Measurements from ENCODE around the gene PITPNM3. TPM values are rescaled to one million over a fixed set of nuclear protein-coding genes. Genes with fewer than 3 reads are reported as not detected.

Gene PITPNM3
- total RNA-seq, 1 experiment from 2014 or later: 4.2 TPM

DNA sequence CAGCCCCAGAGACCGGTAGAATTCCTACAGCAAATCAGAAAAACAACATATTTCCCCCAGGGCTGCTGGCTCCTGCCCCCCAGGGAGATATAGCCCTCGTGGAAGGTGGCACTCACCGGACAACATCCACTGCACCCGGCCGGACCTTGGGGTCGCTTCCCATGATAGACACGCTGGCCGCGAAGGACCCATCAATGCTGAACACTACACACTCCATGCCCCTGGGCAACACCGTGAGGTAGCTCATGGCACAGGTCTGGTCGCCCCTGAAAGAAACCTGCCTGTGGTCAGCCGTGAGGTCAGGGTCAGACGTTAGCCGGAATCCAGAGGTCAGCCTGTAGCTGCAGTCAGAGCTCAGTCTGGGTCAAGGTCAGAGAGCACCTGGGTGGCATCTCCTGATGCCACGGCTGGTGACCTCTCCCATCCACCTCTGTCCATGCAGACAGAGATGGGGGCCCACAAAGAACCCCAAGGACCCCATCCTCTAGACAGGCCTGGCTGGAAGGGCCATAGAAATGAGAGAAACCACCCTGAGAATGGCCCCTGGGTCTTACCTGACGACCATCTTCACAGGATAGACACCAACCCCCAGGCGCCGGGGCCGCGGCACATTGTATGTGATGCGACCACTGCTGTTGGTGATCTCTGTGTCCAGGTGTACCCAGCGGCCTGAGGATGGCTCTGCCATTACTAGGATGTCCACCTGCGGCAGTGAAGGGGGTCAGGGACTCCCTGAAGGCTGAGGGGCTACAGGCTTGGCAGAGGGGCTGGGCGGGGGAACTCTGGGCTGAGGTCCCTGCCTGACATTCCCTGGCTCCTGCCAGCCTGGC is 92.5 kb downstream of the PITPNM3 start:
- Histone ChIP-seq H3K27ac (ENCODE audit: low read depth, low read length) (no peak overlapping the region), H3K4me3 (replicated peaks in 1 of 2; ENCODE audit: low read depth in 1 of 2, low read length in 2 of 2) (no peak overlapping the region), H3K4me1 (ENCODE audit: control insufficient read depth in 1 of 2, insufficient read depth in 2 of 2, low read length in 2 of 2) (no peaks in the 10 kb centered on the region), H3K9ac (ENCODE audit: low read length) (no peak overlapping the region), H3K9me2 (ENCODE audit: insufficient read depth) (no peaks in the 10 kb centered on the region), H3K79me2 (ENCODE audit: insufficient read depth, low read length) (no peaks in the 10 kb centered on the region), H3K36me3 (ENCODE audit: control insufficient read depth in 1 of 2, insufficient read depth in 2 of 2, low read length in 2 of 2) (no peaks in the 10 kb centered on the region), H2AFZ (ENCODE audit: low read depth, low read length, poor library complexity, severe bottlenecking) (no peak overlapping the region), H3K4me2 (ENCODE audit: low read length) (no peak overlapping the region), H3K27me3 (ENCODE audit: insufficient read depth, low read length) (no peaks in the 10 kb centered on the region), H3K9me3 (ENCODE audit: control insufficient read depth in 1 of 2, insufficient read depth in 1 of 2, low read depth in 1 of 2, low read length in 2 of 2) (peaks cover 0 to 10% of the 10 kb centered on the region in 2 experiments; a peak in 1 of 4 replicates), H4K20me1 (ENCODE audit: insufficient read depth) (no peaks in the 10 kb centered on the region)
- POLR2A ChIA-PET: no interaction called here
- no peak for ATAC-seq
- DNase-seq (ENCODE audit: low read depth, low spot score): no peak
- TF ChIP-seq JUND (IDR thresholded peaks at IDR 0.05): no peak
- TF ChIP-seq EGR1 (IDR thresholded peaks at IDR 0.05; ENCODE audit: low read depth): no peak
- TF ChIP-seq, protein P1, sequence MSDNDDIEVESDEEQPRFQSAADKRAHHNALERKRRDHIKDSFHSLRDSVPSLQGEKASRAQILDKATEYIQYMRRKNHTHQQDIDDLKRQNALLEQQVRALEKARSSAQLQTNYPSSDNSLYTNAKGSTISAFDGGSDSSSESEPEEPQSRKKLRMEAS (IDR thresholded peaks at IDR 0.05): no peak
- no peak for TF ChIP-seq SRF (IDR thresholded peaks at IDR 0.05; ENCODE audit: low read depth)
- no peak for TF ChIP-seq SP1 (IDR thresholded peaks at IDR 0.05; ENCODE audit: low read depth)
- no peak for TF ChIP-seq YY1 (IDR thresholded peaks at IDR 0.05; ENCODE audit: extremely low read depth, insufficient replicate concordance, low read depth, low read length)
- no peak for TF ChIP-seq POLR2AphosphoS5 (IDR thresholded peaks at IDR 0.05; ENCODE audit: low read depth, low read length)
- TF ChIP-seq EZH2 (IDR thresholded peaks at IDR 0.05): no peak
- TF ChIP-seq POLR2A (IDR thresholded peaks at IDR 0.05; ENCODE audit: borderline replicate concordance, extremely low read depth, insufficient read depth, insufficient read length): no peak
- no peak for TF ChIP-seq ZFX (IDR thresholded peaks at IDR 0.05)
- intact Hi-C loops (cut with micrococcal nuclease): no loop called here
- no TSS peak for BruUV-seq (replicated peaks)
- RAD21 ChIA-PET (ENCODE audit: low non-redundant PET in 1 of 2, low total read pairs in 2 of 2, uncharacterized antibody in 2 of 2, unreplicated experiment in 2 of 2): no interaction called here
- CTCF ChIA-PET: no interaction called here

GRCh38 chr17:6462692-6463091 is 93.7 kb downstream of the PITPNM3 start:
- peaks cover 0 to 6% of the 10 kb centered on the region in 2 experiments; a peak in 2 of 4 replicates for H3K4me1 ChIP-seq (ENCODE audit: control insufficient read depth in 1 of 2, insufficient read depth in 2 of 2, low read length in 2 of 2)
- CTCF ChIA-PET: no interaction called here
- H3K79me2 ChIP-seq (ENCODE audit: insufficient read depth, low read length): no peaks in the 10 kb centered on the region
- ATAC-seq (no peak), DNase-seq (ENCODE audit: low read depth, low spot score) (no peak)
- no peaks in the 10 kb centered on the region for H3K9me2 ChIP-seq (ENCODE audit: insufficient read depth)
- H3K36me3 ChIP-seq (ENCODE audit: control insufficient read depth in 1 of 2, insufficient read depth in 2 of 2, low read length in 2 of 2): no peaks in the 10 kb centered on the region
- TF ChIP-seq RAD21 (IDR thresholded peaks at IDR 0.05; ENCODE audit: low read depth): no peak
- TF ChIP-seq ATF3 (IDR thresholded peaks at IDR 0.05): no peak
- no peak for TF ChIP-seq JUND (IDR thresholded peaks at IDR 0.05)
- TF ChIP-seq, protein P1 (IDR thresholded peaks at IDR 0.05): no peak
- TF ChIP-seq POLR2AphosphoS5 (IDR thresholded peaks at IDR 0.05; ENCODE audit: low read depth, low read length): no peak
- TF ChIP-seq SP1 (IDR thresholded peaks at IDR 0.05; ENCODE audit: low read depth): no peak
- no peak for TF ChIP-seq TCF7L2 (IDR thresholded peaks at IDR 0.05; ENCODE audit: borderline replicate concordance, extremely low read depth, insufficient read depth, insufficient read length)
- no peak for TF ChIP-seq EZH2phosphoT487 (IDR thresholded peaks at IDR 0.05; ENCODE audit: borderline replicate concordance)
- no peak overlapping the region for H3K4me2 ChIP-seq (ENCODE audit: low read length)
- no peak overlapping the region for H2AFZ ChIP-seq (ENCODE audit: low read depth, low read length, poor library complexity, severe bottlenecking)
- POLR2A ChIA-PET: no interaction called here
- RAD21 ChIA-PET (ENCODE audit: low non-redundant PET in 1 of 2, low total read pairs in 2 of 2, uncharacterized antibody in 2 of 2, unreplicated experiment in 2 of 2): no interaction called here
- BruUV-seq (replicated peaks): no TSS peak
- no peak overlapping the region for H3K27ac ChIP-seq (ENCODE audit: low read depth, low read length)
- no peak overlapping the region for H3K4me3 ChIP-seq (replicated peaks in 1 of 2; ENCODE audit: low read depth in 1 of 2, low read length in 2 of 2)
- peaks cover 0 to 6% of the 10 kb centered on the region in 2 experiments; a peak in 1 of 4 replicates for H3K9me3 ChIP-seq (ENCODE audit: control insufficient read depth in 1 of 2, insufficient read depth in 1 of 2, low read depth in 1 of 2, low read length in 2 of 2)
- intact Hi-C loops (cut with micrococcal nuclease): no loop called here
- H3K27me3 ChIP-seq (ENCODE audit: insufficient read depth, low read length): no peaks in the 10 kb centered on the region
- H4K20me1 ChIP-seq (ENCODE audit: insufficient read depth): no peaks in the 10 kb centered on the region
- H3K9ac ChIP-seq (ENCODE audit: low read length): no peak overlapping the region

Data from HCT116 (cell line).